Measurements from ENCODE around the gene MAP6D1. TPM values are rescaled to one million over a fixed set of nuclear protein-coding genes. Genes with fewer than 3 reads are reported as not detected.

The MAP6D1 gene
- total and polyA plus RNA-seq, 2 experiments from 2014 or later = 0.50 to 3.4 TPM

GRCh38 chr3:183833516-183833915, 8.1 kb upstream of the MAP6D1 start:
- no peaks in the 10 kb centered on the region for H3K36me3 ChIP-seq (replicated peaks; ENCODE audit: insufficient read depth, low read depth)
- TF ChIP-seq EZH2phosphoT487 (IDR thresholded peaks at IDR 0.05; ENCODE audit: low read depth, severe bottlenecking, unreplicated experiment) (no peak), EZH2 (IDR thresholded peaks at IDR 0.05; ENCODE audit: borderline replicate concordance) (no peak), CTCF (IDR thresholded peaks at IDR 0.05; ENCODE audit: poor library complexity) (no peak)
- no peak for DNase-seq (ENCODE audit: low spot score)
- no peak overlapping the region for H3K4me3 ChIP-seq
- no peak overlapping the region for H3K4me2 ChIP-seq
- H4K20me1 ChIP-seq (ENCODE audit: insufficient read depth, poor library complexity, severe bottlenecking) = no peaks in the 10 kb centered on the region
- H3K4me1 ChIP-seq (ENCODE audit: insufficient read depth) = no peaks in the 10 kb centered on the region
- 92% methylated on average over 6 of the region's 6 CpGs for WGBS (ENCODE audit: low lambda C conversion rate, missing lambda C conversion rate)
- H3K9me3 ChIP-seq (ENCODE audit: low read depth) = no peaks in the 10 kb centered on the region
- H3K9me2 ChIP-seq (replicated peaks; ENCODE audit: insufficient read depth) = no peaks in the 10 kb centered on the region
- H3K27ac ChIP-seq = no peak overlapping the region
- no peak overlapping the region for H2AFZ ChIP-seq
- no peaks in the 10 kb centered on the region for H3K79me2 ChIP-seq
- no peaks in the 10 kb centered on the region for H3K27me3 ChIP-seq

- Histone ChIP-seq H3K79me2 (no peaks in the 10 kb centered on the region), H2AFZ (no peak overlapping the region), H3K36me3 (replicated peaks; ENCODE audit: insufficient read depth, low read depth) (no peaks in the 10 kb centered on the region), H3K4me3 (no peak overlapping the region), H3K4me2 (no peak overlapping the region), H3K9me2 (replicated peaks; ENCODE audit: insufficient read depth) (no peaks in the 10 kb centered on the region), H3K4me1 (ENCODE audit: insufficient read depth) (no peaks in the 10 kb centered on the region), H3K27me3 (no peaks in the 10 kb centered on the region), H3K27ac (no peak overlapping the region), H3K9me3 (ENCODE audit: low read depth) (no peaks in the 10 kb centered on the region), H4K20me1 (ENCODE audit: insufficient read depth, poor library complexity, severe bottlenecking) (no peaks in the 10 kb centered on the region)
- no peak for DNase-seq (ENCODE audit: low spot score)
- TF ChIP-seq EZH2 (IDR thresholded peaks at IDR 0.05; ENCODE audit: borderline replicate concordance) (no peak), EZH2phosphoT487 (IDR thresholded peaks at IDR 0.05; ENCODE audit: low read depth, severe bottlenecking, unreplicated experiment) (no peak), CTCF (IDR thresholded peaks at IDR 0.05; ENCODE audit: poor library complexity) (no peak)
- 97% methylated on average over 9 of the region's 9 CpGs for WGBS (ENCODE audit: low lambda C conversion rate, missing lambda C conversion rate)
These were observed 4.8 kb upstream of the MAP6D1 start for GRCh38 chr3:183830187-183830586.

GRCh38 chr3:183829466-183829865, 4.1 kb upstream of the MAP6D1 start:
- no peak for DNase-seq (ENCODE audit: low spot score)
- no peak overlapping the region for H3K4me2 ChIP-seq
- no peak overlapping the region for H2AFZ ChIP-seq
- no peaks in the 10 kb centered on the region for H3K9me3 ChIP-seq (ENCODE audit: low read depth)
- H3K36me3 ChIP-seq (replicated peaks; ENCODE audit: insufficient read depth, low read depth) = no peaks in the 10 kb centered on the region
- H3K79me2 ChIP-seq = no peaks in the 10 kb centered on the region
- no peak overlapping the region for H3K27ac ChIP-seq
- no peak overlapping the region for H3K4me3 ChIP-seq
- WGBS (ENCODE audit: low lambda C conversion rate, missing lambda C conversion rate) = 95% methylated on average over 9 of the region's 9 CpGs
- H3K9me2 ChIP-seq (replicated peaks; ENCODE audit: insufficient read depth) = no peaks in the 10 kb centered on the region
- no peaks in the 10 kb centered on the region for H3K27me3 ChIP-seq
- H4K20me1 ChIP-seq (ENCODE audit: insufficient read depth, poor library complexity, severe bottlenecking) = no peaks in the 10 kb centered on the region
- peaks cover 4% of the 10 kb centered on the region for H3K4me1 ChIP-seq (ENCODE audit: insufficient read depth)
- no peak for TF ChIP-seq EZH2 (IDR thresholded peaks at IDR 0.05; ENCODE audit: borderline replicate concordance)

- 94% methylated on average over 7 of the region's 7 CpGs for WGBS (ENCODE audit: low lambda C conversion rate, missing lambda C conversion rate)
- TF ChIP-seq EZH2 (IDR thresholded peaks at IDR 0.05; ENCODE audit: borderline replicate concordance) (no peak), EZH2phosphoT487 (IDR thresholded peaks at IDR 0.05; ENCODE audit: low read depth, severe bottlenecking, unreplicated experiment) (no peak)
- Histone ChIP-seq H3K79me2 (no peaks in the 10 kb centered on the region), H3K4me3 (no peak overlapping the region), H3K4me1 (ENCODE audit: insufficient read depth) (peaks cover 8% of the 10 kb centered on the region), H3K27me3 (no peaks in the 10 kb centered on the region), H2AFZ (no peak overlapping the region), H4K20me1 (ENCODE audit: insufficient read depth, poor library complexity, severe bottlenecking) (no peaks in the 10 kb centered on the region), H3K36me3 (replicated peaks; ENCODE audit: insufficient read depth, low read depth) (no peaks in the 10 kb centered on the region), H3K9me3 (ENCODE audit: low read depth) (no peaks in the 10 kb centered on the region), H3K4me2 (no peak overlapping the region), H3K9me2 (replicated peaks; ENCODE audit: insufficient read depth) (no peaks in the 10 kb centered on the region), H3K27ac (no peak overlapping the region)
- DNase-seq (ENCODE audit: low spot score) = no peak
These were observed 3.1 kb upstream of the MAP6D1 start for GRCh38 chr3:183828538-183828870.

Data from hepatocyte (in vitro differentiated cells).